HG02610 (cell line): ENCODE measurements around the gene MRAS.
A peak's percentile ranks its signal among the peaks of the same experiment; 100 is the strongest.
"Not testable (repeated sequence)": the region's sequence is repeated elsewhere in the genome, so short reads cannot be mapped to it uniquely, and the experiment has no call there.

Source experiments
- ATAC-seq: cut with Tn5 transposase; IDR thresholded peaks from one replicate; pipeline ENCODE4 v1.9.1; 2021; ENCODE audit warnings: mild to moderate bottlenecking, moderate library complexity; ENCODE audit not compliant: unreplicated experiment

MRAS gene

DNA sequence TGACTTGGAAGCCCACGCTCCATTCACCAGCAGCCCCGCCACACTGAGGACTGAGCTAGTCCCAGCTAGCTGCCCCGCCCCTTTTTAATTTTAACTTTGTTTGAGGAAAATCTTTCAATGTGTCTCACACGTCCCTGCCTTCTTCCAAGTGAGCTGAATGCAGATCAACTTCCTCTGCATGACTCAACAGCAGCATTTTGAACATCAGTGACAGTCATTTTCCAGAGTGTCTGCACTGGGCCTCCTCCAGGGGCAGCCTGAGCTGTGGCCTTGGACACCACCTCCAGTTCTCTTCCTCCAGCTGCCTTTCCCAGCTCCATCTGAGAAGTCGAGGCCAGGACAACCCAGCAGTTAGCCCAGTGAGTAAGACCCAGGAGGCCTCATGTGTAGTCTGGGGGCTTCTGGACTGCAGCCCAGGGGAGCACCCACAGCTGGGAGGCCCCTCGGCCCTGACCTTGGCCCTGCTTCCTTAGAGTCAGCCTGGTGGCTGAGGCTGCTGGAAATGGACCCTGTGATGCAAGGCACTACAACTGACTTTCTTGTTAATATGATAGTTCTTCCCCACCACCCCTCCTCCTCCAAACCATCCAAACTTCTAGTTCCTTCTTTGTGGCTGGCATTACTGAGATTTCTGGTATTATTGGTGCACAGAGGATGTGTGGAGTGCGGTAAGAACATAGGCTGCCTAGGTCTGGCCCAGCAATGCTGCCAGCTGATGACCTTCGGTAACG lies 64.6 kb downstream of the MRAS start:
- ATAC-seq: no peak

DNA sequence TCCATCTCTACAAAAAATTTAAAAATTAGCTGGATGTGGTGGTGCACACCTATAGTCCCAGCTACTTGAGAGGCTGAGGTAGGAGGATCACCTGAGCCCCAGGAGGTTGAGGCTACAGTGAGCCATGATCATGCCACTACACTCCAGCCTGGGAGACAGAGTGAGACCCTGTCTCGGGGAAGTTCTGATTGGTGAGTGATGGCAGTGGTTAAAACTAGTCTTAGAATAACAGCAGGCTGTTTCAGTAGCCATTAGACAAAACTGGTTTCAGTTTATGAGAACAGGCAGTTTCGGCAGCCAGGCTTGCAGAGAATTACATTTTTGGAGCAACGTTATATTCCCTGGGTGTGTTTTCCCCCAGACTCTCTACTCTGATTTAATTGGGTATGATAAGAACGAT lies 67.9 kb downstream of the MRAS start:
- not testable (repeated sequence) for ATAC-seq

DNA sequence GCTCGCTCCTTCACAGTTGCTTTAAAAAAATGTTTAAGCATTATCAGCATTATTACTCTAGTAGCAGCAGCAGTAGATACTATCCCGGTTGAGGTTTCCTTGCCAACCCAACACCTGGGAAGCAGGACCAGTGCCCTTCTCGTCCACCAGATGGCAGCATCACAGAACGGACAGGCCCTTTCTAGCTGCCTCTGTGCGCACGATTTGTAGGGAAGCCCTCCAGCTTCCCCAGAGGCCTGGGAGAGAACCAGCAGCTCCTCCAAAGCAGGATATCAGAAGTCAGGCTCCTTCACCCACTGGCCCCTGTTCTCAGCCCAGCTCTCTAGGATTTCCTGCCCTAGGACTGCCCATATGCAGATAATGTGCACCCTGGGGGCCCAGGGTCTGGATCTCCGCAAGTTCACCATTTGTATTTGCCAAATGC lies 69.2 kb downstream of the MRAS start:
- peak; percentile 93 for ATAC-seq

DNA sequence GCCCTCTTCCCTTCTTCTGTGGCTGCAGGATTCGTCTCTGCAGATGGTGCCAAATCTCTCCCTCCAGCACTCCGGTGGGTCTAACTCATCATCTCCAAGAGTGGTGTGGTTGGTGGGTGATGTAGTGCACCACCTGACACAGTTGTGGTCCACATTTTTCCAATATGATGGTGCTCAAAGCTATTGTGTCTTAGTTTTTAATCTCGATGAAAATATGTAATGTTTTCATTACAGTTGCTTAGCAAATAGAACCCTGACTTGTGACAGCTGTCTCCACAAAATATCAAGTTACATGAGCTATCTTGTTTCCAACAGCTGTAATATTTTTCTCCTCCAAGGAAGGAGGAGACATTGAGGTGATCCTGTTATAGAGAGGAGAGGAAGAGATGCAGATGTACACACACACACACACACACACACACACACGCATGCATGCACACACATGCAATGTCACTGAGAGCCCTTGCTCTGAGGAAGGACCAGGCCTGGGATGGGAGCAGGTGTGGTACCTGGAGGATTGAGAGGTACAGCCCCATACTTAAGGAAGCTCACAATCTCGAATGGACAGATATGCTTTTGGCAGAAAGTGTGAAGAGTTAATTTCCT lies 70.3 kb downstream of the MRAS start:
- no peak for ATAC-seq

DNA sequence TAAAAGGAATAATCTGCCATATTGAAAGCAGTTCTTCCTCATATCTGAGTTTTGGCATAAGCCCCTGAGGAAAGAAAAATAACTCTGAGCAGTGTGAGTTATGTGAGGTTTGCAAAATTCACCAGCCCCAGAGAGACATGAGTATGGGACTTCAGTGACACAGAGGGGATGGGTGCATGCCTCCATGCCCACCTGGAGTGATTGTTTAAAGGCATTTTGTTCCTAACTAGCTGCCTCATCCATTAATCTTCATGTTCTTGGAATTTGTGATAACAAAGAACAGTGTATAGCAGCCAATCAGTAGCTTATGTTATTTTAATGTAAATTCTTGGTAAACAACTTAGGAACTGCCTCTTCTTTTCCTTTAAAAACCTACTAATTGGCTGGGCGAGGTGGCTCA lies 74.9 kb downstream of the MRAS start:
- no peak for ATAC-seq

DNA sequence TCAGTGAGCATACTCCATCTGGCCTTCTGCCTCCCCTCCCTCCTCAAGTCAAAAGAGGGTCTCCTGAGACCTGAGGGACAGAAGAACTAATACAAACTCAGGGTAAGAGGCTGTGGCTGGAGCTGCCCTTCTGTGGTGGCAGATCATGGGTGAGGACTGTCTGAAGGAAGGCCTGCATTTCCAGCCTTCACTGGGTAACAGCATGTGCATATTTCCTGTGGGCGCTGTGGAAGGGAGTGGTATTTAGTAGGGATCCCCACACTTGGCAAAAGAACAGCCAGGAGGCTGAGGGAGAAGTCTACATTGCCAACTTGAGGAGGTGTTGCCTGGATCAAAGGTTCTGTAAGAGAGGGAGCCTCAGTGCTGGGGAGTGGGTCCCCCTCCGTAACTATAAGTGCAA lies 75.9 kb downstream of the MRAS start:
- no peak for ATAC-seq

DNA sequence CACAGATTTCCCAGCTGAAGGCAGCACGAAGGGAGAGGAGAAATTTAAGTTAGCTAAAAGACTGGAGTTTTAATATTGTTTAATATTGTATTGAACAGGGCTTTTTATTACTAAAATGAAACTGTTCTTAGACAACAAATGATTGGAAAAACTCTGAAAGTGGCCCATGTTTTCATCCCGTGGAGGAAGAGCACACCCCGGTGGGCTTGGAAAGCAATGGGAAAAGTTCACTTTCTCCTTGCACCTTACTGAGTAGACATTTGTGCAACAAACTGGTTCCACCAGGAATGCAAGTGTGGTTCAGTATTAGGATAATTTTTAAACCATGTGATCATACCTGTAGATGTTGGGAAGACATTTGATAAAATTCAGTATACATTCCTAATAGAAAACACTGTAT lies 77.8 kb downstream of the MRAS start:
- ATAC-seq: no peak

DNA sequence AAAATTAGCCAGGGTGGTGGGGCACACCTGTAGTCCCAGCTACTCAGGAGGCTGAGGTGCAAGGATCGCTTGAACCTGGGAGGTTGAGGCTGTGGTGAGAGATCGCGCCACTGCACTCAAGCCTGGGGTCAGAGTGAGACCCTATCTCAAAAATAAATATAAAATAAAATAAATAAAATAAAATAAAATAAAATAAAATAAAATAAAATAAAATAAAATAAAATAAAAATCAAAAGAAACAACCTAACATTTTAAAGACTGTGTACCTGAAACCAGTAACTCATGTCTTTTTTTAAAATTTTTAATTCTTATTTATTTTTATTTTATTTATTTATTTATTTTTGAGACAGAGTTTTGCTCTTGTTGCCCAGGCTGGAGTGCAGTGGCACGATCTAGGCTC lies 78.4 kb downstream of the MRAS start:
- not testable (repeated sequence) for ATAC-seq

DNA sequence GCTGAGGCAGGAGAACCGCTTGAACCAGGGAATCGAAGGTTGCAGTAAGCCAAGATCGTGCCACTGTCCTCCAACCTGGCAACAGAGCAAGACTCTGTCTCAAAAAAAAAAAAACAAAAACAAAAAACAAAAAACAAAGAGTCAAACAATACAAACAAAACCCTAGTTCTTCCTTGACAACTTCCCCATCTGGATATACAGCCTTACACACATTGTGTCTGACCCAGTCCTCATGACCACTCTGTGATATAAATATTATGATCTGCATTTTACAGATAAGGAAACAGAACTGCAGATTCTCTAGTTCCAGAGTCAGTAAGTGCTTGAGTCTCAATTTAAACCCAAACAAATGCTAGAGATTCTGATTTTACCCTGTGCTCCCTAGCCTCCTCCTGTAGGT lies 81.3 kb downstream of the MRAS start:
- no peak for ATAC-seq

DNA sequence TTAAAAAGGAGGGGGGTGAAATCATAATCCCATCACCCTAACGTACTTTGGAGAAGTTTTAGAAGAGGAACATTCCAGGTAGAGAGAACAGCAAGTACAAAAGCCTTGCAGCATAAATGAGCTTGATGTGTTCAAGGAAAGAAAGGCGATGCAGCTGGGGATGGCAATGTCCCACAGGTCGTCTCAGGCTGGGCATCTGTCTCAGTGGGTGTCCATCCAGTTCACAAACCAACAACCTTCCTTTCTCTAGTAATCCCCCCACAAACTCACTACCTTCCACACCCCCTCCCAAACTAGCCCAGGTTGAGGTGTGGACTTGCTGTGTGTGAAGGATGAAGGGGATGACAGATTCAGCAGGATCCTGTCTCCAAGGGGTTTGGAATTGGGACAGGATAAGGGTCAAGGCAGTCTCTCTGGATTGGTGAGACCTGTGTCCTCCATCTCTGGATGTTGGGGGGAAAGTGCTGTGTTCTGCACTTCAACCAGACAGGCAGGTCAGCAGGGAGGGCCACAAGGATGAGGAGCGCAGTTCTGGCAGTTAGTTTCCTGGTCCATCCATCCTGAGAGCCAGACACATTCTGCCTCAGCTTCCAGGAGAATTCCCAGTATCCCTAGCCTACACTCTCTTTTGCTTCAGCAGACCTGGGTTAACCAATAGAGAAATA lies 84.3 kb downstream of the MRAS start:
- ATAC-seq: no peak

DNA sequence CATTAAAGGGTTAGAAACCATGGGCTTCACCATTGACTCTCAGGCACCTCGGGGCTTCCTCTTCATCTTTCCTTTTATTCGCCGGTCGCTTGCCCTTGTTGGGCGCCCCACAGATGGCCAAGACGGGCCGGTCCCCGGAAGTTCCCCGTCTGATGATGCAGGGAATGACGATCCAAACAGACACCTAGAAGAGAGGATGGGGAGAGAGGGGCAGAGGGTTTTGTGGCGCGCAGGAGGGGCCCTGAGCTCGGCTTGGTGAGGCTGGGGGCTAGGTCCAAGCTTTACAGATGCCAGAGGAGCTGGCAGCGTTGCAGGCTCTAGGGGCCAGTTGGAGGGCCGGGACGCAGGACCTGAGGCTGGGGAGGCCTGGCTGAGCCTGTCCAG lies 85.5 kb downstream of the MRAS start:
- ATAC-seq: no peak

DNA sequence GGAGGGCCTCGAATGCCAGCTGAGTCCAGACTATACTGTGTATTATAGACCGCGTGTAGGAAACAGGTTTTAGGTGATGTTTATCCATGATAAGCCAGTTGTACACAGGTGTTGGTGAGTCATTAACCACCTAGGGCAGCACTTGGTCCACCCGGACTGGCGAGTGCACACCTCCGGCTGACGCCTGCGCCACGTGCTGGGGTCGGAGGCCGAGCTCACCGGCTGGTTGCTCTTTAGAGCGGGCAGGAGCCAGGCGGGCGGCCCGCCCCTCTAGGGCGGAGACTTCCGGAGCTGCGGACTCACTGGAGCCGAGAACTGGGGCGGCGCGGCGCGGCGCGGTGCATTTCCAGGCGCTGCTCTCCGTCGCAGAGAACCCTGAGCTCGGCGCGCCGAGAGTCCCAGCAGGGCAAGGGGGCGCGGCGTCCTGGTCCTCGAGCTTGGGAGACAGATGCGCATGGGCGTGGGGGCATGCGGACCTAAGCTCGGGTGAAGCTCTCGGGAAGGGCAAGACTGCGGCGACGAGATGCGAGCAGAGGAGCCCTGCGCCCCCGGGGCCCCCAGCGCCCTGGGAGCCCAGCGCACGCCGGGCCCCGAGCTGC lies 86.0 kb downstream of the MRAS start, which contains the start of gene ESYT3:
Gene ESYT3, plus strand, starts transcription at position 341 of the 599 bp plus-strand sequence. Its CDS starts 183 bp downstream, at position 524.
- no peak for ATAC-seq

DNA sequence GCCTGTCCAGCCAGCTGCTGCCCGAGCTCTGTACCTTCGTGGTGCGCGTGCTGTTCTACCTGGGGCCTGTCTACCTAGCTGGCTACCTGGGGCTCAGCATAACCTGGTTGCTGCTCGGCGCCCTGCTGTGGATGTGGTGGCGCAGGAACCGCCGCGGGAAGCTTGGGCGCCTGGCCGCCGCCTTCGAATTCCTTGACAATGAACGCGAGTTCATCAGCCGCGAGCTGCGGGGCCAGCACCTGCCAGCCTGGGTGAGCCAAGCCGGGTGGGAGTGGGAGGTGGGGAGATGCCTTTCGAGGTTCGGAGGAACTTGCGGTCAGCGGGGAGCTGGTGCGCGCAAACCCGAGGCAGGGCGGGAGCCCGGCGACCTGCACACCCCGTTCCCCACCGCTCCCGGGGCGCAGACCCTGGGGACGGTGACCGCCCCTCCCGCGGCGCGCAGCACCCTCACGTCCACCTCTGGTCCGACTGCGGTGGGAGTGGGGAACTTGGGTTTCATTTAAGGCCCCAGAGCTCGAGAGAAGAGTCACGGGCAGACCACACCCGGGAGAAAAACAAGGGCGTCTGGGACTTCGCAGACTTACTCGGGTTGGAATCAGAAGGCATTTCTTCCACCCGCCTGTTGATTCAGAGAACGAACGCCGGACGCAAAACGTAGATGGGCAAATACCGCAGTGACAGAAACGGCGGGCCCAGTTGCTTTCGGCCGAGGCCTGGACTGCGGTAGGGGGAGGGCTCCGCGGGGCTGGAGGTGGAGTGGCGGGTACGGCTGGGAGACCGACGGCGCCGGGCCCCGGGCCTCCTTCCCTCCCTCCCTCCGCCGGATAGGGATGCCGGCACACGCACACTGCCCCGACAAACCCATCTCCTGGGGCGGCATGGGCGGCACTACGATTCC lies 86.7 kb downstream of the MRAS start:
- no peak for ATAC-seq

DNA sequence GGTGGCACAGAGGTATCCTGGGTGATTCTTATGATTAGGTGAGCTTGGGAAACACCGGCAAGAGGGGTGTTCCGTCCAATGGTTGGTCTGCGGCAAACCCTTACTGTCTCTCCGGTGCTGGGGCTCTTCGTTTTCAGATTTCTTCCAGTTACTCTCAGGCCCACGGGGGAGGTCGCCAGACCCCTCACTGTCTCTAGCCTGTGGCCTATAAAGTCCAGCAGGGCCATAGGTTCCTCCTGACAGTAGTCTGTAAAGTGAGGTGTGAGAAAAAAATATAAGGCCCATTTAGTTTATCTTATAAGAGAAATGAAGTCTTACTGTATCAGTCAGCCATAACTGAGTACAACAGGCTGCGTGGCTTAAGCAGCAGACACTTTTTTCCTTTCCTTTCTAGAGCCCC lies 87.5 kb downstream of the MRAS start:
- no peak for ATAC-seq

DNA sequence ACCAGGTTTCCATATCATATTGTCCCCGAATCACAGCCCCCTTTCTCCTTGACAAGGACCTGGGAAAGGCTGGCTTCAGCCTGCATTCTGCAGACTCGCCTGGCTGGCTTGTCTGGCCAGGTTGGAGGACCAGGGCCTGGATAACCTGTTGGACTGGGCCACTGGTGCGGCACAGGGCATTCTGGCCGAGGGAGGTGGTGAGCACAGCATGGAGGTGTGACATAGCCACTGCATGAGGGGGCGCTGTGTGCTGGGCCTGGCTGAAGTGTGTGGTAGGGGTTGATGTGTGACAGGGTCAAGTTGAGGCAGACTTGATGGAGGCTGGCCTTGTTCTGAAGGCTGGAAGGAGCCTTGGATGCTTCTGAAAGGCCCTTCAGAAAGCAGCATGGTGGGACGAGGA lies 88.9 kb downstream of the MRAS start:
- no peak for ATAC-seq

DNA sequence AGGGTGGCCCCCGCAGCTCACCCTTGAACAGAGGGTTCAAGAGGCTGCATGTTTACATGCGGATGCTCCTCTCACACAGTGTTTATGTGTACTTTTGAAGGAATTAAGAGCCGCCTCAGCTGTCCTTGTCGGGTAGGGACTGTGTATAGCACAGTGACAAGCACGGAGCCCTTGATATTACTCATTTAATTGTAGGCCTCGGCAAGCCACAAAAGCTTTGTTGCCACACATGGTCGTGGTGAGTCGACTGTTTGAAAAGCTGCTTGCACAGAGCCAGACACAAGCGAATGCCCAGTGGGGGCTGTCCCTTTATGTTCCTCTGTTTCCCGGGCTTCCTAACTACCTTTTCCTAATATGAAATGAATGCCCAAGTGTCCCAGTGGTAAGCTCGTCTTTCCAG lies 90.5 kb downstream of the MRAS start:
- ATAC-seq: no peak

DNA sequence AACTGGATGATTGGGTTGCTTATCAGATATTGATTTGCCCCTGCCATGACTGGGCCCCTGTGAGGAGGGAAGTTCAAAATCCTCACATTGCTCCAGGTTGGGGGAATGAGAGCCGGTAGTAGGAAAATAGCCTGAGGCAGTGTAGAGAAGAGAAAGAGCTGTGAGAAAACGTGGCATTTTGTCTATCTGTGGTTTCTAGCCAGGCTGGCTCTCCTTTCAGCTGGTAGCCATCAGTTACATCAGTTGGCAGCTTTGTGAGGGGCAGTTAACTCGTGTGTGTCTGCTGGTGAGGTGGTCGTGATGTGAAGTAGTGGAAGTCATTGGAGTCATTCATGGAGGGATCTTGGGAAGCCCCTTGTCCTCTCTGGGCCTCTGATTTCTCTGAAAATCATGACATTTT lies 91.3 kb downstream of the MRAS start:
- ATAC-seq: no peak

DNA sequence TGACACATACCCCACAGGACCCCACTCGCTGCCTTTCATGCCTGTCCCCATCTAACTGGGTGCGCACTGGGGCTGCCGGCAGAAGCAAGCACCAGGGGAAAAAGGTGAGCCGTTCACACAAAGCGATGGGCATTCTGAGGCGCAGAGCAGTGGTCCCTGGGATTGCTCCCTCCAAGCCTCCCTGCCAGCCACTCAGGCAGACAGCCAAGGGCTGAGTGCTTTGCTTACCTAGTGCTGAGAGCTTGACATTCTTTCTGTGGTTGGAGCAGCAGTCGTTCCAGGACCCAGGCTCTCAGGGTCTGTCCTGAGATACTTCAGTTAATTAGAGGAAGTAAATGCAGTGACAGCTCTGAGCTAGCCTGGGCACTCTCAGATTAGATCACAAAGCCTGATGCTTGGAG lies 91.7 kb downstream of the MRAS start:
- ATAC-seq: no peak

DNA sequence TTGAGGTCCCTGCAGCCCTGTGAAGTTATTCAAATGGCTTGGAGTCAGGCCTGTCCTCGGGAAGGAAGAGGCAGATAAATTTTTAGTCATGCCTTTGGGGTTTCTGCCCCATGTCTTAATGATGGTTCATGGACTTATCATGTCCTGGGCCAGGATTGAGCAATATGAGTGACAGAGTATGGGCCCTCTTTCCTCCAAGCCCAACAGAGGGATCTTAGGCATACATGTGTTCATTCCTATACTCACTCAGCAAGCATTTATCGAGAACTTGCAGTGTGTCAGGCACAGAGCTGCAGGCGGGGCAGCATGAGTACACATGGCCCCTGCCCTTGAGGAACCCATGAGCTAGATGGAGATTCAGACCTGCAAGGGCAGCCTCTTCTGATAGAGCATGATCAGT lies 92.2 kb downstream of the MRAS start:
- no peak for ATAC-seq

DNA sequence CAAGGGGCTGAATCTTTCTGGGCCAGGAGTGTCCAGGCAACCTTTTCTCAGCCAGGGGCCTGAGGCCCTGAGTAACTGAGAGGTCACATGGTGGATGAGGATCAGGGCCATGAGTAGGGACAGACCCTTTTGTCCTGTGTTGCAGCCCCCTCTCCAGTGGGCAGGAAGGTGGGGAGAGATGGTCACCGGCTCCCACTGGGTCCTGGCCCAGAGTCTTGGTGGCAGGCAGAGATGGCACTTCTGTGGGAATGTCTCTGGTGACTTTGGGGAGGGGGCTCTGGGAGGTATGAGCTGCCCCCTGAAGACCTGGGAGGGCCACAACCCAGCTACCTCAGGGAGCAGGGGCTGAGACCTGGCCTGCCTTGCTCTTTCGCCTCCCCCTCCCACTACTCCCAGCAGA lies 92.9 kb downstream of the MRAS start:
- ATAC-seq: no peak

DNA sequence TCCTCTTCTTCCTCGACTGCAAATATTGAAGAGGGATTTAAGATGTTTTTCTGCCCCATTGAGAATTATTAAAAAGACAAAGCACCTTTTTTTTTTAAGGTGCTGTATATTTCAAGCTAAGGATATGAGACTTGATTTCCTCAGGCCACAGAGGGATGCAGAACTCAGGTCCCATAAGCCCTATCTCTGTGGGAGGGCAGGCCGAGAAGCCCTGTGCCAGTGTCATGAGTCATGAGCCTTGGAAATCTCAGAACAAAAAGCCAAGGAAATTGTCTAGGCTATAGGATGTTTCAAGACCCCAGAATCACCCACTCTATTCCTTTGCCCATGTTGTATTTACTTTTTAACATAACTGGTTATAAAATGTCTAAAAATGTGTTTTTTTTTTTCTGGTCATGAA lies 93.4 kb downstream of the MRAS start:
- no peak for ATAC-seq
